Ovary (tissue), 9 donors: ENCODE data around the gene HIF3A. TPM values are rescaled to one million over a fixed set of nuclear protein-coding genes. Genes with fewer than 3 reads are reported as not detected.

ENCODE experiments used
- DNase-seq, 5 donors: peaks; one replicate each; pipeline ENCODE4 v3.0.0-alpha.2; 2019 to 2020
- H3K27ac ChIP-seq, 2 donors: fragments of 200-600 bp; one replicate each; pipeline versions ENCODE4 v1.5.1 to v1.8.0; 2019 to 2022
- H3K27me3 ChIP-seq: fragments of 200-600 bp; one replicate; pipeline ENCODE4 v1.8.0; 2022
- H3K36me3 ChIP-seq: fragments of 200-600 bp; sonication (generic); one replicate; pipeline ENCODE4 v1.5.1; 2019
- H3K4me1 ChIP-seq: one replicate; pipeline ENCODE4 v1.8.1; 2013; ENCODE audit warnings: mild to moderate bottlenecking, moderate library complexity; ENCODE audit not compliant: insufficient read depth
- H3K4me3 ChIP-seq: fragments of 200-600 bp; sonication (generic); one replicate; pipeline ENCODE4 v1.5.1; 2017
- H3K9me3 ChIP-seq, 2 donors: fragments of 200-600 bp in 1 of 2; sonication (generic) in 1 of 2; one replicate each; pipeline versions ENCODE4 v1.5.1 to v1.8.1; 2013 to 2019; ENCODE audit warnings: mild to moderate bottlenecking in 1 of 2, moderate library complexity in 1 of 2
- EP300 ChIP-seq: sonication (generic); formaldehyde crosslinking; IDR thresholded peaks from one replicate; pipeline ENCODE4 v1.6.1; 2017; ENCODE audit warnings: antibody characterized with exemption
- POLR2A ChIP-seq: fragments of 450-650 bp; IDR thresholded peaks from one replicate; pipeline ENCODE4 v1.6.1; 2017; ENCODE audit warnings: antibody characterized with exemption, mild to moderate bottlenecking, moderate library complexity
- WGBS, 3 donors: extraction: QIAGEN DNeasy Blood & Tissue Kit in 1 of 3; methylation state at CpG; one replicate each; pipeline versions ENCODE4 v1.1.5 to v1.1.7; 2013 to 2017; 5-methylcytosine and 5-hydroxymethylcytosine counted together
- intact Hi-C, 4 donors: fragments of 100-400 bp; cut with DNase I; formaldehyde crosslinking; loops; one replicate each; pipeline versions ENCODE4 v1.11.0 to v1.15.1; 2022 to 2023
- polyA plus RNA-seq, 2 donors: library from polyadenylated mRNA; stranded (reverse); fragments of 200-250 nt in 1 of 2; fragments of 350-450 nt in 1 of 2; fragmentation: Illumina TruSeq in 1 of 2; extraction: RNeasy Lipid Tissue Mini Kit (QIAGEN cat#74804) in 1 of 2; gene quantifications; one replicate each; pipeline ENCODE4 v1.2.3, GENCODE V29; 2013 to 2014
- total RNA-seq, 7 donors: library from RNA; depleted of rRNA in 2 of 7; stranded (reverse); fragments of >200 nt in 2 of 7; fragmentation: NEBNext Ultra II Directional in 3 of 7; extraction: Animal tissue kit (Norgen Biotek cat#: 25700) in 3 of 7; gene quantifications; one replicate each; pipeline versions ENCODE4 v1.1.0 to v1.2.4, GENCODE V29; 2016 to 2023
- TF ChIP-seq, protein P1 (sequence below), 3 donors: fragments of 450-650 bp in 2 of 3; fragments of 200-600 bp in 1 of 3; IDR thresholded peaks; one replicate each; pipeline versions ENCODE4 v1.5.1 to v1.8.0; 2016 to 2022; ENCODE audit warnings: antibody characterized with exemption in 3 of 3, mild to moderate bottlenecking in 1 of 3
- donor health status: DM: no; HTN: no; CAD: no; lungs with moderate emphysema.
- donor health status: DM: no; HTN: no; CAD: no.
- donor health status: Bipolar disorder and iron deficiency.
- donor health status: DM: yes; HTN: yes; CAD: no.
- donor health status: DM: no; HTN: no; CAD: no.
- donor health status: DM: yes; HTN: yes; CAD: no.

Gene HIF3A
- total and polyA plus RNA-seq, 9 donors: 10.8 to 82.2 (median 40.9) TPM

DNA sequence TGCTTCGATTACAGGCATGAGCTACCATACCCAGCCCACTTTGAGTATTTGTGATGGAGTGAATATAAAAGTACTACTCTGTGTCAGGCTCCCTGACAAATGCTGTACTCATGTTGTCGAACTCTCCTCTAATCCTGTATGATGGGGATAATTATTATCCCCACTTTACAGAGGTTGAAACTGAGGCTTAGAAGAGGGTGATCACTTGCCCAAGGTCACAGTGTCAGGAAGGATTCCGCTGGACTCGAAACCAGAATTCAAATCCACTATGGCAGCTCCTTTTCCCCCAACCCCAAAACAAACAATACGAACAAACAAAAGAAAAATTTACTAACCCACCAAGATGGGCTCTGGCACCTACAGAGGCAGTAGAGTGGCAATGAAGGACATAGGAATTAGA lies 48.3 kb downstream of the HIF3A start:
- Histone ChIP-seq H3K27ac (no peak overlapping the region), H3K4me3 (no peak overlapping the region), H3K4me1 (peaks cover 9% of the 10 kb centered on the region), H3K27me3 (no peaks in the 10 kb centered on the region), H3K9me3 (no peaks in the 10 kb centered on the region), H3K36me3 (no peaks in the 10 kb centered on the region)
- intact Hi-C loops: loop anchor here in 1 of 4 donors (5.0 kb wide), 2 partner anchors 38 to 63 kb away; no protein-coding TSS in a partner anchor
- WGBS, 3 donors: 79 to 91% (median 85%) methylated on average over 5 of the region's 5 CpGs
- DNase-seq: no peak
- TF ChIP-seq POLR2A (no peak), EP300 (no peak)
- TF ChIP-seq, protein P1, sequence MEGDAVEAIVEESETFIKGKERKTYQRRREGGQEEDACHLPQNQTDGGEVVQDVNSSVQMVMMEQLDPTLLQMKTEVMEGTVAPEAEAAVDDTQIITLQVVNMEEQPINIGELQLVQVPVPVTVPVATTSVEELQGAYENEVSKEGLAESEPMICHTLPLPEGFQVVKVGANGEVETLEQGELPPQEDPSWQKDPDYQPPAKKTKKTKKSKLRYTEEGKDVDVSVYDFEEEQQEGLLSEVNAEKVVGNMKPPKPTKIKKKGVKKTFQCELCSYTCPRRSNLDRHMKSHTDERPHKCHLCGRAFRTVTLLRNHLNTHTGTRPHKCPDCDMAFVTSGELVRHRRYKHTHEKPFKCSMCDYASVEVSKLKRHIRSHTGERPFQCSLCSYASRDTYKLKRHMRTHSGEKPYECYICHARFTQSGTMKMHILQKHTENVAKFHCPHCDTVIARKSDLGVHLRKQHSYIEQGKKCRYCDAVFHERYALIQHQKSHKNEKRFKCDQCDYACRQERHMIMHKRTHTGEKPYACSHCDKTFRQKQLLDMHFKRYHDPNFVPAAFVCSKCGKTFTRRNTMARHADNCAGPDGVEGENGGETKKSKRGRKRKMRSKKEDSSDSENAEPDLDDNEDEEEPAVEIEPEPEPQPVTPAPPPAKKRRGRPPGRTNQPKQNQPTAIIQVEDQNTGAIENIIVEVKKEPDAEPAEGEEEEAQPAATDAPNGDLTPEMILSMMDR (IDR thresholded peaks at IDR 0.05): no peak

DNA sequence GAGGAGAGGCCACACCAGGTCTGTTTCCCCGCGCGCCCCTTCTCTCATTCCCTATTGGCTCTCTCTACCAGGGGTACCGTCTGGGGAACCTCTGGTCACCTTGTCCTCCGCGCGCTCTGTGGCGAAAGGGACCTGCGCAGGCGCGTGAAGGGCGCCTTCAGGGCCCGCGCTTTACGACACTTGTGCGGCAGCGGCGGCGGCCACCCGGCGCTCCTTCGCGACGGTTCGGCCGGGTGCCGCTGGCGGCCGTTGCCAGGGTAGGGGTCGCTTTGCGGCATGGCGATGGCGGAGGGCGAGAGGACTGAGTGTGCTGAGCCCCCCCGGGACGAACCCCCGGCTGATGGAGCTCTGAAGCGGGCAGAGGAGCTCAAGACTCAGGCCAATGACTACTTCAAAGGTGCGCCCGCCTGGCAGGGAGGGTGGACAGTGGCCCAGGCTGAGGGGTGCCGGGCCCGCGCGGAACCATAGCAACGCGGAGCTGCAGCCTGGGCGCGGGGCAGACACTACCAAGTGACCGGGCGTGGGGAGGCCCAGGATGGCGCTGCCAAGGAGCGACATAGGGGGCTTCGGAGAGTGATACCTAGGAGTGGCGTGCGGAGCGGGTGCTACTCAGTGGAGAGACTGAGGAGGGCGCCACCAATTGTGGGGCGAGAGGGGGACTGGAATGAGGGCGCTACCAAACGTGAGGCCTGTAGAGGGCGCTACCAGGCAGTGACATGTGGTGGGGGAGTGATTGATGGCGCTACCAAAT lies 50.2 kb downstream of the HIF3A start, which contains the start of gene PPP5C:
Gene PPP5C, plus strand, starts transcription at position 267 of the 751 bp plus-strand sequence. Its CDS starts 10 bp downstream, at position 277.
- Histone ChIP-seq H3K4me1 (peaks cover 19% of the 10 kb centered on the region), H3K9me3 (no peaks in the 10 kb centered on the region), H3K4me3 (peak within 1 kb of the TSS; percentile 94), H3K36me3 (no peaks in the 10 kb centered on the region), H3K27ac (peak within 1 kb of the TSS; percentile 38 to 60), H3K27me3 (no peaks in the 10 kb centered on the region)
- no peak for TF ChIP-seq EP300
- TF ChIP-seq POLR2A: peak; percentile 87
- TF ChIP-seq, protein P1 (IDR thresholded peaks at IDR 0.05): peak in 2 of 3 donors; percentile 35 to 62
- DNase-seq: peak; percentile 90 to 95 (median 92)
- intact Hi-C loops: loop anchor here in 1 of 4 donors (5.0 kb wide), 2 partner anchors 40 to 65 kb away; no protein-coding TSS in a partner anchor
- WGBS, 3 donors: 0% methylated on average over 49 to 62 of the region's 62 CpGs

DNA sequence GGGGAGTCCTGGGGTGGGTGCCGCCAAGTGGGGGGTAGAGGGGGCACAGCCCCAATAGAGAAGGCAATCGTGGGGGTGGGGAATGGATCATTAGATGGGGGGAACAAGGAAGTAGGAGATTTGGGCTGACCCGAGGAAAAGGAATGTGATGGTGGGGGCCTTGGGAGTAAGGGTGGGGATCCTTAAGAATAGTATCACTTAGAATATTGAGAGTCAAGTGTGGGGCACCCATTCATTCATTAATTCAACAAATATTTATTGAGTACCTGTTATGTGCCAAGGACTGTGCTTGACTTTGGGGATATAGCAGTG lies 50.7 kb downstream of the HIF3A start:
- no peak for DNase-seq
- 1 to 7% (median 2%) methylated on average over 3 of the region's 3 CpGs for WGBS, 3 donors
- TF ChIP-seq, protein P1 (IDR thresholded peaks at IDR 0.05): no peak
- no peak for TF ChIP-seq EP300
- TF ChIP-seq POLR2A: no peak
- no peaks in the 10 kb centered on the region for H3K27me3 ChIP-seq
- intact Hi-C loops: loop anchor here in 1 of 4 donors (5.0 kb wide), 2 partner anchors 40 to 65 kb away; no protein-coding TSS in a partner anchor
- H3K9me3 ChIP-seq: no peaks in the 10 kb centered on the region
- no peak overlapping the region for H3K27ac ChIP-seq
- no peaks in the 10 kb centered on the region for H3K36me3 ChIP-seq
- peaks cover 19% of the 10 kb centered on the region for H3K4me1 ChIP-seq
- peak overlapping the region; percentile 94 for H3K4me3 ChIP-seq

DNA sequence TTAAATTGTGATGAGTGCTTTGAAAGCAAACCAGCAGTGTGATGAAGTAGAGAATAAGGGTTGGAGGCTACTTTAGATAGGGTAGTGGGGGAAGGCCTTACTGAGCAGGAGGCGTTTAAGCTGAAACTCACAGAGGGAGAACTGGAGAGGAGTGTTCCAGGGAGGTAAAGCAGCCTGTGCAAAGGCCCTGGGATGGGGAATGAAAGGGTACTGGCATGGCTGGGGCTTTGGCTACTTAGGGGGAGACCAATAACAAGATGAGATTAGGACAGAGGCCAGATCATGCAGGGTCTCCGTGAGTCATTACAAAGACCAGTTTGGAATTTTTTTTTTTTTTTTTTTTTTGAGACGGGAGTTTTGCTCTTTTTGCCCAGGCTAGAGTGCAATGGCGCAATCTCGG lies 51.1 kb downstream of the HIF3A start:
- TF ChIP-seq, protein P1 (IDR thresholded peaks at IDR 0.05): no peak
- TF ChIP-seq POLR2A: no peak
- TF ChIP-seq EP300: no peak
- H3K36me3 ChIP-seq: no peaks in the 10 kb centered on the region
- no peaks in the 10 kb centered on the region for H3K27me3 ChIP-seq
- H3K4me1 ChIP-seq: peaks cover 19% of the 10 kb centered on the region
- DNase-seq: no peak
- intact Hi-C loops: loop anchor here in 1 of 4 donors (5.0 kb wide), 2 partner anchors 41 to 66 kb away; no protein-coding TSS in a partner anchor
- H3K4me3 ChIP-seq: peak overlapping the region; percentile 94
- 68 to 72% (median 68%) methylated on average over 5 of the region's 5 CpGs for WGBS, 3 donors
- no peak overlapping the region for H3K27ac ChIP-seq
- H3K9me3 ChIP-seq: no peaks in the 10 kb centered on the region
